A673 (cell line): ENCODE results near the gene LRFN4. TPM values are rescaled to one million over a fixed set of nuclear protein-coding genes. Genes with fewer than 3 reads are reported as not detected.
A peak's percentile ranks its signal among the peaks of the same experiment; 100 is the strongest.

Experiments used
- BruUV-seq: library from RNA; stranded (reverse); fragments of 400-500 nt; replicated peaks from 2 replicates; lab custom pipeline; 2021; lab: Mats Ljungman, UMichigan
- CTCF ChIA-PET: fragments of 300-600 bp; sonication (Branson Sonifier 250); formaldehyde crosslinking; loops from one replicate; lab custom pipeline; 2022; ENCODE audit warnings: antibody characterized with exemption; lab: Charles Lee
- POLR2A ChIA-PET: fragments of 300-600 bp; sonication (Branson Sonifier 250); formaldehyde crosslinking; loops from one replicate; lab custom pipeline; 2022; ENCODE audit warnings: antibody characterized with exemption; ENCODE audit not compliant: low non-redundant PET; lab: Charles Lee
- DNase-seq: peaks from one replicate; pipeline ENCODE4 v3.0.0-alpha.2; 2015; ENCODE audit warnings: low spot score
- H3K27ac ChIP-seq: fragments of 200-600 bp; sonication (generic); 2 replicates; pipeline ENCODE4 v1.5.1; 2016; ENCODE audit warnings: mixed run types, low read depth, mild to moderate bottlenecking, mixed read lengths, antibody characterized with exemption, low read length; ENCODE audit not compliant: poor library complexity, severe bottlenecking
- H3K27me3 ChIP-seq: fragments of 200-600 bp; sonication (generic); replicated peaks from 2 replicates; pipeline ENCODE4 v1.6.1; 2017; ENCODE audit warnings: mixed run types, low read depth, mild to moderate bottlenecking, mixed read lengths, antibody characterized with exemption, low read length; ENCODE audit not compliant: insufficient read depth, poor library complexity
- H3K36me3 ChIP-seq: fragments of 200-600 bp; sonication (generic); 2 replicates; pipeline ENCODE4 v1.6.1; 2016; ENCODE audit warnings: mixed run types, mild to moderate bottlenecking, mixed read lengths, antibody characterized with exemption, low read length; ENCODE audit not compliant: insufficient read depth, poor library complexity, severe bottlenecking
- H3K4me1 ChIP-seq: fragments of 200-600 bp; sonication (generic); 2 replicates; pipeline ENCODE4 v1.6.1; 2017; ENCODE audit warnings: mixed run types, mild to moderate bottlenecking, mixed read lengths, antibody characterized with exemption, low read length; ENCODE audit not compliant: insufficient read depth, poor library complexity, severe bottlenecking
- H3K4me3 ChIP-seq: fragments of 200-600 bp; sonication (generic); 2 replicates; pipeline ENCODE4 v1.5.1; 2016; ENCODE audit warnings: low read depth, mixed run types, mild to moderate bottlenecking, mixed read lengths, low read length; ENCODE audit not compliant: poor library complexity, severe bottlenecking
- H3K9me3 ChIP-seq: fragments of 200-600 bp; sonication (generic); 2 replicates; pipeline ENCODE4 v1.6.1; 2016; ENCODE audit warnings: mixed run types, low read depth, mild to moderate bottlenecking, mixed read lengths, antibody characterized with exemption, low read length; ENCODE audit not compliant: poor library complexity, severe bottlenecking
- EZH2 ChIP-seq: fragments of 200-600 bp; sonication (generic); IDR thresholded peaks from 2 replicates; pipeline ENCODE4 v1.6.1; 2017; ENCODE audit warnings: borderline replicate concordance, low read depth, mild to moderate bottlenecking, mixed read lengths, antibody characterized with exemption, low read length; ENCODE audit not compliant: poor library complexity, severe bottlenecking
- intact Hi-C: fragments of 100-400 bp; cut with micrococcal nuclease; formaldehyde crosslinking; loops from one replicate; pipeline ENCODE4 v1.10.0; 2022; ENCODE audit not compliant: unreplicated experiment
- total RNA-seq: library from RNA; stranded (reverse); gene quantifications from 2 replicates; pipeline ENCODE4 v1.2.3, GENCODE V29; 2021
- TF ChIP-seq, protein P1 (sequence below): fragments of 300-800, 200-600 bp; sonication (generic); conservative IDR thresholded peaks from 2 replicates; pipeline ENCODE4 v1.5.1; 2017; ENCODE audit warnings: low read depth, mild to moderate bottlenecking, antibody characterized with exemption, low read length, moderate library complexity, mixed read lengths

Gene LRFN4
- total RNA-seq, 1 experiment from 2014 or later: 57.2 TPM

DNA sequence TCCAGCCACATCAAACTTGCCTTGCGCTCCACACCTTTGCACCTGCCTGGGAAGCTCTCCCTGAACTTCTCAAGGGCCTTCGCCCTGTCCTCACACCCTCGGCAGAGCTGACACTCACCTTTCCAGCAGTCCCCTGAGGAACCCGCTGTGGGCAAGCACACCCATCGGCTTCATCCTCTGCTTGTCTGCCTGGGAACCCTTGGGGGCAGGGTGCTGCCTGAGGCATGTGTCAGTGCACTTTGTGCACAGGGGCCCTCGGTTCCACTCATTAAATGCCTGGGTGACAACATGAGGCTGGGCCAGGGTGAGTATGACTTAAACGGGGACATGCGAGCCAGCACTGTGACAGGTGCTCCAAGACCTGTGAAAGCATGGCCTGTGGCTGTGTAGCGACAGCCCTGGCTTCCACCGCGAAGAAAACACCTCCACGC is 2.6 kb upstream of the LRFN4 start:
- no TSS peak for BruUV-seq
- no peak for DNase-seq
- no peak overlapping the region for H3K27ac ChIP-seq
- peaks cover 16% of the 10 kb centered on the region for H3K4me1 ChIP-seq
- CTCF ChIA-PET: no interaction called here
- H3K36me3 ChIP-seq: peaks cover 9% of the 10 kb centered on the region
- no peaks in the 10 kb centered on the region for H3K9me3 ChIP-seq
- no peaks in the 10 kb centered on the region for H3K27me3 ChIP-seq
- POLR2A ChIA-PET: no interaction called here
- intact Hi-C loops: no loop called here
- no peak overlapping the region for H3K4me3 ChIP-seq
- TF ChIP-seq, protein P1, sequence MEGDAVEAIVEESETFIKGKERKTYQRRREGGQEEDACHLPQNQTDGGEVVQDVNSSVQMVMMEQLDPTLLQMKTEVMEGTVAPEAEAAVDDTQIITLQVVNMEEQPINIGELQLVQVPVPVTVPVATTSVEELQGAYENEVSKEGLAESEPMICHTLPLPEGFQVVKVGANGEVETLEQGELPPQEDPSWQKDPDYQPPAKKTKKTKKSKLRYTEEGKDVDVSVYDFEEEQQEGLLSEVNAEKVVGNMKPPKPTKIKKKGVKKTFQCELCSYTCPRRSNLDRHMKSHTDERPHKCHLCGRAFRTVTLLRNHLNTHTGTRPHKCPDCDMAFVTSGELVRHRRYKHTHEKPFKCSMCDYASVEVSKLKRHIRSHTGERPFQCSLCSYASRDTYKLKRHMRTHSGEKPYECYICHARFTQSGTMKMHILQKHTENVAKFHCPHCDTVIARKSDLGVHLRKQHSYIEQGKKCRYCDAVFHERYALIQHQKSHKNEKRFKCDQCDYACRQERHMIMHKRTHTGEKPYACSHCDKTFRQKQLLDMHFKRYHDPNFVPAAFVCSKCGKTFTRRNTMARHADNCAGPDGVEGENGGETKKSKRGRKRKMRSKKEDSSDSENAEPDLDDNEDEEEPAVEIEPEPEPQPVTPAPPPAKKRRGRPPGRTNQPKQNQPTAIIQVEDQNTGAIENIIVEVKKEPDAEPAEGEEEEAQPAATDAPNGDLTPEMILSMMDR: no peak
- TF ChIP-seq EZH2: no peak

DNA sequence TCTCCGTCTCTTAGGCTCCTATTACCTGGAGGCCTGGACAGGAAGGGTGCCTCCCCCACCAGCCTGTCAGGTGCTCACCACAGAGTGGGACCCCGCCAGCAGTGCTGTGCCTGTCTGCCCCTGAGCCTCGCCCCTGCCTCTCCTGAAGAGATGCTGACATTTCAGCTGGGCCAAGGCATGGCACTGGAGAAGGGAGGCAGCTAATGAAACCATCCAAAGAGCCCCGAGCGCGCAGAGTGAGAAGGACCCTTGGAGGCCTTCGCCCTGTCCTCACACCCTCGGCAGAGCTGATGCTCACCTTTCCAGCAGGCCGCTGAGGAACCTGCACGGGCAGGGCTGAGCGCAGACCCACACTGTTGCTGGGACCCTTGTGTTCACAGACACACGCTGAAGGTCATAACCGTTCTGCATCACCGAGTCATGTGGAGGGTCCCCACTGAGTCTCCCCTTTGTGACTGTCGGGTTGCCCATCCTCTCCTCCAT is 2.1 kb upstream of the LRFN4 start:
- no TSS peak for BruUV-seq
- H3K4me1 ChIP-seq: peaks cover 16% of the 10 kb centered on the region
- no peak for TF ChIP-seq EZH2
- TF ChIP-seq, protein P1: no peak
- ChIA-PET POLR2A (no interaction called here), CTCF (no interaction called here)
- DNase-seq: no peak
- peaks cover 8% of the 10 kb centered on the region for H3K36me3 ChIP-seq
- no peaks in the 10 kb centered on the region for H3K9me3 ChIP-seq
- no peaks in the 10 kb centered on the region for H3K27me3 ChIP-seq
- no peak overlapping the region for H3K4me3 ChIP-seq
- H3K27ac ChIP-seq: no peak overlapping the region
- intact Hi-C loops: no loop called here

- Histone ChIP-seq H3K36me3 (peaks cover 11% of the 10 kb centered on the region), H3K4me3 (peak overlapping the region; percentile 72), H3K9me3 (no peaks in the 10 kb centered on the region), H3K27ac (peak overlapping the region; percentile 69), H3K4me1 (peaks cover 16% of the 10 kb centered on the region), H3K27me3 (no peaks in the 10 kb centered on the region)
- no peak for TF ChIP-seq EZH2
- TF ChIP-seq, protein P1: no peak
- CTCF ChIA-PET: interaction anchor here (0.6 to 0.9 kb wide), 4 partner anchors 16 to 496 kb away, joined by 3 to 7 read pairs (median 5); no protein-coding TSS in a partner anchor
- BruUV-seq: no TSS peak
- DNase-seq: peak; percentile 98
- POLR2A ChIA-PET: no interaction called here
- intact Hi-C loops: no loop called here
Observed at GRCh38 chr11:66855574-66856495, 1.0 kb upstream of the LRFN4 start.
